ENCODE data around the gene NEK5. TPM values are rescaled to one million over a fixed set of nuclear protein-coding genes. Genes with fewer than 3 reads are reported as not detected.

The NEK5 gene
- total and polyA plus RNA-seq, 2 donors (not counting 3 experiments of a cell fraction or from before 2014, with no cell fraction given), result 0.03 to 0.18 TPM

- Histone ChIP-seq H3K4me2 (ENCODE audit: insufficient read depth, low read length) (no peak overlapping the region), H3K79me2 (ENCODE audit: control insufficient read depth, insufficient read depth, low read length) (no peaks in the 10 kb centered on the region), H3K9me3 (replicated peaks; ENCODE audit: control insufficient read depth, insufficient read depth, low read length) (no peaks in the 10 kb centered on the region), H3K27ac (ENCODE audit: insufficient read depth, low read depth, low read length) (no peak overlapping the region), H2AFZ (ENCODE audit: low read depth, low read length) (no peak overlapping the region), H3K9me1 (replicated peaks; ENCODE audit: control insufficient read depth, extremely low read depth, insufficient read depth, low read length) (no peaks in the 10 kb centered on the region), H4K20me1 (replicated peaks; ENCODE audit: control insufficient read depth, extremely low read depth, insufficient read depth, low read length) (no peaks in the 10 kb centered on the region), H3K27me3 (ENCODE audit: control insufficient read depth in 2 of 2, insufficient read depth in 2 of 2, low read length in 2 of 2) (peaks cover 13 to 15% of the 10 kb centered on the region in 2 experiments), H3K36me3 (ENCODE audit: control insufficient read depth in 2 of 2, extremely low read depth in 1 of 2, insufficient read depth in 2 of 2, low read length in 2 of 2) (no peaks in the 10 kb centered on the region), H3K4me1 (ENCODE audit: control insufficient read depth, extremely low read depth, insufficient read depth, low read length) (no peaks in the 10 kb centered on the region), H3K4me3 (replicated peaks in 1 of 3; ENCODE audit: insufficient read depth in 1 of 3, low read depth in 1 of 3, low read length in 3 of 3) (no peak overlapping the region), H3K9ac (replicated peaks; ENCODE audit: extremely low read depth, insufficient read depth, low read length) (no peak overlapping the region)
- BruUV-seq (replicated peaks), result no TSS peak
- FAIRE-seq, result no peak
- dilution Hi-C loops (cut with MboI; ENCODE audit: extremely low pct_ligation_motif_present, low sequenced_read_pairs) (no loop called here), intact Hi-C loops (cut with micrococcal nuclease) (no loop called here)
- DNase-seq (ENCODE audit: low read depth, low spot score), result no peak
- POLR2A ChIA-PET, result no interaction called here
- CTCF ChIA-PET, result no interaction called here
- no peak for TF ChIP-seq JUN (IDR thresholded peaks at IDR 0.05; ENCODE audit: borderline replicate concordance, insufficient read depth, insufficient read length, low read depth)
Observed at GRCh38 chr13:51993713-51994112, 135.2 kb downstream of the NEK5 start.

GRCh38 chr13:51988988-51989618 is 139.8 kb downstream of the NEK5 start:
- ChIA-PET POLR2A (no interaction called here), CTCF (no interaction called here)
- no peak for FAIRE-seq

More at GRCh38 chr13:51988988-51989618, 139.8 kb downstream of the NEK5 start:
- Histone ChIP-seq H3K9me1 (replicated peaks; ENCODE audit: control insufficient read depth, extremely low read depth, insufficient read depth, low read length) (no peaks in the 10 kb centered on the region), H3K79me2 (ENCODE audit: control insufficient read depth, insufficient read depth, low read length) (no peaks in the 10 kb centered on the region), H4K20me1 (replicated peaks; ENCODE audit: control insufficient read depth, extremely low read depth, insufficient read depth, low read length) (no peaks in the 10 kb centered on the region), H3K27ac (ENCODE audit: insufficient read depth, low read depth, low read length) (no peak overlapping the region), H3K4me2 (ENCODE audit: insufficient read depth, low read length) (no peak overlapping the region), H3K4me1 (ENCODE audit: control insufficient read depth, extremely low read depth, insufficient read depth, low read length) (no peaks in the 10 kb centered on the region), H3K36me3 (ENCODE audit: control insufficient read depth in 2 of 2, extremely low read depth in 1 of 2, insufficient read depth in 2 of 2, low read length in 2 of 2) (no peaks in the 10 kb centered on the region), H3K4me3 (replicated peaks in 1 of 3; ENCODE audit: insufficient read depth in 1 of 3, low read depth in 1 of 3, low read length in 3 of 3) (no peak overlapping the region), H3K27me3 (ENCODE audit: control insufficient read depth in 2 of 2, insufficient read depth in 2 of 2, low read length in 2 of 2) (no peaks in the 10 kb centered on the region), H2AFZ (ENCODE audit: low read depth, low read length) (no peak overlapping the region), H3K9me3 (replicated peaks; ENCODE audit: control insufficient read depth, insufficient read depth, low read length) (no peaks in the 10 kb centered on the region), H3K9ac (replicated peaks; ENCODE audit: extremely low read depth, insufficient read depth, low read length) (no peak overlapping the region)
- BruUV-seq (replicated peaks), result no TSS peak
- dilution Hi-C loops (cut with MboI; ENCODE audit: extremely low pct_ligation_motif_present, low sequenced_read_pairs) (no loop called here), intact Hi-C loops (cut with micrococcal nuclease) (no loop called here)
- TF ChIP-seq MYC (IDR thresholded peaks at IDR 0.05; ENCODE audit: low read depth, low read length) (no peak), CTCF (IDR thresholded peaks at IDR 0.05; ENCODE audit: extremely low read depth in 1 of 2, insufficient read depth in 1 of 2, low read depth in 1 of 2, low read length in 2 of 2) (no peak), POLR2AphosphoS5 (IDR thresholded peaks at IDR 0.05; ENCODE audit: insufficient read depth, low read depth, low read length) (no peak), JUN (IDR thresholded peaks at IDR 0.05; ENCODE audit: borderline replicate concordance, insufficient read depth, insufficient read length, low read depth) (no peak), EZH2 (IDR thresholded peaks at IDR 0.05; ENCODE audit: borderline replicate concordance, low read depth, low read length, severe bottlenecking) (no peak), GATA2 (IDR thresholded peaks at IDR 0.05; ENCODE audit: insufficient read depth, insufficient read length, low read depth, low read length) (no peak), FOS (IDR thresholded peaks at IDR 0.05; ENCODE audit: borderline replicate concordance, insufficient read depth, low read length) (no peak), MAX (IDR thresholded peaks at IDR 0.05; ENCODE audit: insufficient read depth, insufficient read length) (no peak), POLR2A (IDR thresholded peaks at IDR 0.05; ENCODE audit: low read depth, low read length) (no peak)
- DNase-seq (ENCODE audit: low read depth, low spot score), result no peak

Measured in endothelial cell of umbilical vein (primary cell).